ENCODE measurements around the gene TUBB3.

DNA sequence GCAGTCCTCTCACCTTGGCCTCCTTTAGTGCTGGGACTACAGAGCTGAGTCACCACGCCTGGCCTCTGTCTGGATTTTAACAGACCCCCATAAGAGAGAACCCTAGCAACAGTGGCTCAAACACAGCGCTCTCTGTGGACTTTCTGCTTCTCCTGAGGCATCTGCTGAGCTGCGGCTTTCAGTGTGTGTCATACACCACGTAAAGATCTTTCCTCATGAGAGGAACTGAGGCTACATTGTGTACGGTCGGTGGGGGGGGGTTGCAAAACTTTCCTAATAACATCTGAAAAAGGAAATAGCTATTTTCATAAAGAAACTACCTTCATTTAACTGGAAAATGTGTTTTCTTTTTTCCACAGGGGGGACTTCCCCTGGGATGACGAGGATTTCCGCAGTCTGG is 58.3 kb downstream of the TUBB3 start:
- no peak for TF ChIP-seq SP2 (IDR thresholded peaks at IDR 0.05; ENCODE audit: low read length)
- no peak for TF ChIP-seq SP1 (IDR thresholded peaks at IDR 0.05; ENCODE audit: low read depth, low read length)
- TF ChIP-seq, protein P1, sequence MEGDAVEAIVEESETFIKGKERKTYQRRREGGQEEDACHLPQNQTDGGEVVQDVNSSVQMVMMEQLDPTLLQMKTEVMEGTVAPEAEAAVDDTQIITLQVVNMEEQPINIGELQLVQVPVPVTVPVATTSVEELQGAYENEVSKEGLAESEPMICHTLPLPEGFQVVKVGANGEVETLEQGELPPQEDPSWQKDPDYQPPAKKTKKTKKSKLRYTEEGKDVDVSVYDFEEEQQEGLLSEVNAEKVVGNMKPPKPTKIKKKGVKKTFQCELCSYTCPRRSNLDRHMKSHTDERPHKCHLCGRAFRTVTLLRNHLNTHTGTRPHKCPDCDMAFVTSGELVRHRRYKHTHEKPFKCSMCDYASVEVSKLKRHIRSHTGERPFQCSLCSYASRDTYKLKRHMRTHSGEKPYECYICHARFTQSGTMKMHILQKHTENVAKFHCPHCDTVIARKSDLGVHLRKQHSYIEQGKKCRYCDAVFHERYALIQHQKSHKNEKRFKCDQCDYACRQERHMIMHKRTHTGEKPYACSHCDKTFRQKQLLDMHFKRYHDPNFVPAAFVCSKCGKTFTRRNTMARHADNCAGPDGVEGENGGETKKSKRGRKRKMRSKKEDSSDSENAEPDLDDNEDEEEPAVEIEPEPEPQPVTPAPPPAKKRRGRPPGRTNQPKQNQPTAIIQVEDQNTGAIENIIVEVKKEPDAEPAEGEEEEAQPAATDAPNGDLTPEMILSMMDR (IDR thresholded peaks at IDR 0.05; ENCODE audit: control extremely low read depth in 1 of 3, insufficient read depth in 1 of 3, low read depth in 1 of 3, low read length in 3 of 3), result no peak
- no peak for TF ChIP-seq GABPA (IDR thresholded peaks at IDR 0.05; ENCODE audit: borderline replicate concordance, insufficient read depth, low read length)
- TF ChIP-seq POLR2A (IDR thresholded peaks at IDR 0.05; ENCODE audit: control extremely low read depth in 1 of 2, low read depth in 2 of 2, low read length in 2 of 2), result no peak
